SK-N-SH (cell line): Measurements from ENCODE around the gene LECT2. TPM values are rescaled to one million over a fixed set of nuclear protein-coding genes. Genes with fewer than 3 reads are reported as not detected.

ENCODE experiments used
- CTCF ChIA-PET: fragments of 300-600, 350-600 bp; formaldehyde crosslinking; extraction: SDS; loops from one replicate; lab custom pipeline; 2021; lab: Yijun Ruan, JAX
- POLR2A ChIA-PET: fragments of 350-600 bp; sonication (Branson Sonifier 250); formaldehyde crosslinking; extraction: SDS; loops from one replicate; lab custom pipeline; 2020; ENCODE audit warnings: antibody characterized with exemption, inconsistent platforms; lab: Yijun Ruan, JAX
- DNase-seq: peaks from one replicate; pipeline ENCODE4 v3.0.0; 2012
- H2AFZ ChIP-seq: fragments of 200-600 bp; sonication (generic); 2 replicates; pipeline ENCODE4 v1.8.1; 2016; ENCODE audit warnings: antibody characterized with exemption, mild to moderate bottlenecking, low read depth
- H3F3A ChIP-seq: fragments of 200-600 bp; sonication (generic); replicated peaks from 2 replicates; pipeline ENCODE3; 2016; ENCODE audit warnings: antibody characterized with exemption, mild to moderate bottlenecking; ENCODE audit not compliant: insufficient read depth
- H3K27ac ChIP-seq, 2 experiments: fragments of 200-500 bp in 1 of 2; fragments of 200-600 bp in 1 of 2; sonication (Bioruptor generic) in 1 of 2; sonication (generic), shearing (Covaris generic) in 1 of 2; 2 replicates each; pipeline versions ENCODE4 v1.5.1 to v1.6.1; 2014 to 2016; ENCODE audit warnings: low read depth in 2 of 2, inconsistent platforms in 1 of 2, low read length in 1 of 2, mild to moderate bottlenecking in 1 of 2, mixed read lengths in 1 of 2
- H3K27me3 ChIP-seq: fragments of 200-600 bp; sonication (generic), shearing (Covaris generic); 2 replicates; pipeline ENCODE4 v1.6.1; 2016; ENCODE audit warnings: mixed run types; ENCODE audit not compliant: insufficient read depth
- H3K36me3 ChIP-seq, 2 experiments: fragments of 200-500 bp in 1 of 2; fragments of 200-600 bp in 1 of 2; sonication (Bioruptor generic) in 1 of 2; sonication (generic) in 1 of 2; replicated peaks in 1 of 2; 2 replicates each; pipeline versions ENCODE3 to v1.5.1; 2014 to 2016; ENCODE audit warnings: low read length in 1 of 2, mild to moderate bottlenecking in 1 of 2; ENCODE audit not compliant: insufficient read depth in 2 of 2, control insufficient read depth in 1 of 2
- H3K4me1 ChIP-seq, 2 experiments: fragments of 200-500 bp in 1 of 2; fragments of 200-600 bp in 1 of 2; sonication (Bioruptor generic) in 1 of 2; sonication (generic), shearing (Covaris generic) in 1 of 2; 2 replicates each; pipeline versions ENCODE4 v1.5.1 to v1.6.1; 2014 to 2016; ENCODE audit warnings: low read depth in 1 of 2, low read length in 1 of 2, mixed run types in 1 of 2; ENCODE audit not compliant: insufficient read depth in 2 of 2, control insufficient read depth in 1 of 2
- H3K4me2 ChIP-seq: fragments of 200-600 bp; sonication (generic), shearing (Covaris generic); 2 replicates; pipeline ENCODE4 v1.6.1; 2017; ENCODE audit warnings: mixed run types
- H3K4me3 ChIP-seq, 2 experiments: fragments of 200-500 bp in 1 of 2; fragments of 200-600 bp in 1 of 2; sonication (Bioruptor generic) in 1 of 2; sonication (generic), shearing (Covaris generic) in 1 of 2; 2 replicates each; pipeline versions ENCODE4 v1.5.1 to v1.8.1; 2014 to 2016; ENCODE audit warnings: low read depth in 2 of 2, inconsistent platforms in 1 of 2, low read length in 1 of 2, mild to moderate bottlenecking in 1 of 2, mixed read lengths in 1 of 2, moderate library complexity in 1 of 2
- H3K79me2 ChIP-seq: fragments of 200-600 bp; sonication (generic); 2 replicates; pipeline ENCODE4 v1.8.1; 2017; ENCODE audit warnings: mild to moderate bottlenecking; ENCODE audit not compliant: insufficient read depth
- H3K9ac ChIP-seq: fragments of 200-600 bp; sonication (generic); 2 replicates; pipeline ENCODE4 v1.6.1; 2017; ENCODE audit warnings: mixed run types
- H3K9me2 ChIP-seq: fragments of 200-600 bp; sonication (generic); 2 replicates; pipeline ENCODE4 v1.6.1; 2017; ENCODE audit warnings: mixed run types
- H3K9me3 ChIP-seq: fragments of 200-600 bp; sonication (generic); 2 replicates; pipeline ENCODE4 v1.6.1; 2017; ENCODE audit warnings: mixed run types, mild to moderate bottlenecking, moderate library complexity
- H4K20me1 ChIP-seq: fragments of 200-600 bp; sonication (generic); 2 replicates; pipeline ENCODE4 v1.6.1; 2017; ENCODE audit warnings: mild to moderate bottlenecking, mixed run types; ENCODE audit not compliant: insufficient read depth
- ELF1 ChIP-seq: IDR thresholded peaks from 2 replicates; pipeline ENCODE4 v1.4.0; 2012
- FOXJ3 ChIP-seq: sonication (generic); formaldehyde crosslinking; IDR thresholded peaks from 2 replicates; pipeline ENCODE4 v1.5.1; 2020; ENCODE audit warnings: mild to moderate bottlenecking, missing genetic modification reagents
- IRF3 ChIP-seq: fragments of 150-350 bp; IDR thresholded peaks from 2 replicates; pipeline ENCODE4 v1.6.1; 2016; ENCODE audit warnings: mild to moderate bottlenecking, low read depth, low read length
- MEF2A ChIP-seq: IDR thresholded peaks from 2 replicates; pipeline ENCODE4 v1.4.0; 2012; ENCODE audit warnings: low read depth, borderline replicate concordance
- MXI1 ChIP-seq: IDR thresholded peaks from 2 replicates; pipeline ENCODE4 v1.6.1; 2012; ENCODE audit warnings: mild to moderate bottlenecking, low read depth, low read length, improper control_type of control experiment
- NFIC ChIP-seq: IDR thresholded peaks from 2 replicates; pipeline ENCODE4 v1.4.0; 2012; ENCODE audit warnings: borderline replicate concordance
- PBX3 ChIP-seq: IDR thresholded peaks from 2 replicates; pipeline ENCODE4; 2012
- REST ChIP-seq: IDR thresholded peaks from 2 replicates; pipeline ENCODE4 v1.6.1; 2012; ENCODE audit warnings: mild to moderate bottlenecking, low read depth, low read length, moderate library complexity
- RXRA ChIP-seq: IDR thresholded peaks from 2 replicates; pipeline ENCODE4 v1.4.0; 2012; ENCODE audit warnings: low read depth, mild to moderate bottlenecking, borderline replicate concordance
- TCF12 ChIP-seq: IDR thresholded peaks from 2 replicates; pipeline ENCODE4 v1.4.0; 2012
- ZBTB33 ChIP-seq: IDR thresholded peaks from 2 replicates; pipeline ENCODE4 v1.4.0; 2012; ENCODE audit warnings: low read depth, borderline replicate concordance
- WGBS: methylation state at CpG from one replicate; pipeline ENCODE4 v1.1.6; 2017; ENCODE audit warnings: low lambda C conversion rate; 5-methylcytosine and 5-hydroxymethylcytosine counted together
- polyA plus RNA-seq, 3 experiments: library from polyadenylated mRNA; depleted of rRNA; stranded (reverse); fragments of >200 nt; gene quantifications; 2 replicates each; pipeline ENCODE4 v1.2.3, GENCODE V29; 2012

The LECT2 gene
- polyA plus RNA-seq (2012; rRNA removed), result 0.18 and 0.60 TPM in 2 replicates
- polyA plus RNA-seq (2012; cell fraction: cytosol; rRNA removed), result 0.31 and 0.46 TPM in 2 replicates
- 0.35 and 0.49 TPM in 2 replicates for polyA plus RNA-seq (2012; cell fraction: nucleus; rRNA removed)

- CTCF ChIA-PET, result interaction anchor here (1.2 to 1.5 kb wide), 2 partner anchors 9 to 127 kb away, joined by 4 to 5 read pairs; no protein-coding TSS in a partner anchor
- peaks cover 4% of the 10 kb centered on the region; the same call in 1 of the 2 replicates for H3K9me3 ChIP-seq
- H3F3A ChIP-seq, result peaks cover 15% of the 10 kb centered on the region
- no peak within 1 kb of the TSS for H2AFZ ChIP-seq
- no peak within 1 kb of the TSS for H3K4me3 ChIP-seq
- no peaks in the 10 kb centered on the region for H4K20me1 ChIP-seq
- H3K36me3 ChIP-seq, result no peaks in the 10 kb centered on the region
- no peak within 1 kb of the TSS for H3K4me2 ChIP-seq
- no peak within 1 kb of the TSS for H3K27ac ChIP-seq
- H3K9me2 ChIP-seq, result no peaks in the 10 kb centered on the region
- H3K9ac ChIP-seq, result no peak within 1 kb of the TSS
- H3K27me3 ChIP-seq, result no peaks in the 10 kb centered on the region
- TF ChIP-seq TCF12 (no peak), MEF2A (no peak), PBX3 (no peak), NFIC (no peak), ELF1 (no peak), IRF3 (no peak), MXI1 (no peak), RXRA (no peak), ZBTB33 (no peak), REST (no peak), FOXJ3 (no peak)
- TF ChIP-seq, all 33 proteins: peak for 0
- Histone ChIP-seq H3K4me1 (no peaks in the 10 kb centered on the region), H3K79me2 (no peaks in the 10 kb centered on the region)
- 70% methylated on average over 3 of the region's 3 CpGs for WGBS
- no peak for DNase-seq
- POLR2A ChIA-PET, result no interaction called here
Measured at GRCh38 chr5:135954899-135955298, at the start of gene LECT2. Gene LECT2, minus strand, starts transcription at chr5:135954983. Its CDS starts 150 bp downstream, at chr5:135954833.
